GM21786 (cell line): ENCODE measurements around the gene HIGD2A.

ENCODE experiments used
- ATAC-seq: cut with Tn5 transposase; IDR thresholded peaks from one replicate; pipeline ENCODE4 v1.9.1; 2021; ENCODE audit not compliant: unreplicated experiment

The HIGD2A gene

GRCh38 chr5:176368726-176369125 lies 19.8 kb upstream of the HIGD2A start:
- no peak for ATAC-seq

GRCh38 chr5:176369934-176370711 lies 18.4 kb upstream of the HIGD2A start:
- ATAC-seq: no peak

- no peak for ATAC-seq
Observed at GRCh38 chr5:176371621-176372539, 16.7 kb upstream of the HIGD2A start.

GRCh38 chr5:176373100-176373818 lies 15.3 kb upstream of the HIGD2A start:
- ATAC-seq: no peak

GRCh38 chr5:176379881-176380280 lies 8.7 kb upstream of the HIGD2A start:
- peak; percentile 68 for ATAC-seq

GRCh38 chr5:176381423-176381822 lies 7.1 kb upstream of the HIGD2A start:
- ATAC-seq: no peak

GRCh38 chr5:176381979-176382378 lies 6.6 kb upstream of the HIGD2A start:
- ATAC-seq: no peak

GRCh38 chr5:176382721-176383120 lies 5.8 kb upstream of the HIGD2A start:
- no peak for ATAC-seq

- no peak for ATAC-seq
Observed at GRCh38 chr5:176383248-176383905, 5.2 kb upstream of the HIGD2A start.

- ATAC-seq: no peak
Observed at GRCh38 chr5:176383961-176384360, 4.6 kb upstream of the HIGD2A start.

GRCh38 chr5:176384366-176384930 lies 4.1 kb upstream of the HIGD2A start:
- no peak for ATAC-seq

- ATAC-seq: no peak
Observed at GRCh38 chr5:176384991-176385390, 3.6 kb upstream of the HIGD2A start.

GRCh38 chr5:176386491-176386890 lies 2.1 kb upstream of the HIGD2A start:
- no peak for ATAC-seq

GRCh38 chr5:176387384-176387925 lies 1.1 kb upstream of the HIGD2A start:
- no peak for ATAC-seq

- ATAC-seq: no peak
Observed at GRCh38 chr5:176388003-176388443, 528 bp upstream of the HIGD2A start.

GRCh38 chr5:176389135-176390123 lies 878 bp downstream of the HIGD2A start:
- peak; percentile 29 for ATAC-seq

- ATAC-seq: no peak
Observed at GRCh38 chr5:176391479-176391878, 2.9 kb downstream of the HIGD2A start.

- ATAC-seq: no peak
Observed at GRCh38 chr5:176391999-176392398, 3.4 kb downstream of the HIGD2A start.

- no peak for ATAC-seq
Observed at GRCh38 chr5:176392526-176392925, 4.0 kb downstream of the HIGD2A start.
